B cell (primary cell): ENCODE results near the gene THAP4. TPM values are rescaled to one million over a fixed set of nuclear protein-coding genes. Genes with fewer than 3 reads are reported as not detected.

Experiments
- ATAC-seq: fragments of 200-7000 bp; cut with Tn5 transposase; one replicate; pipeline ENCODE4 v1.10.0; 2021; ENCODE audit warnings: low read depth, mild to moderate bottlenecking, moderate number of reproducible peaks, moderate library complexity
- CTCF ChIA-PET: fragments of 350-600 bp; sonication (Branson Sonifier 250); formaldehyde crosslinking; loops from one replicate; lab custom pipeline; 2021; ENCODE audit warnings: antibody characterized with exemption, inconsistent platforms; lab: Charles Lee
- POLR2A ChIA-PET: fragments of 350-600 bp; sonication (Branson Sonifier 250); formaldehyde crosslinking; loops from one replicate; lab custom pipeline; 2021; ENCODE audit warnings: antibody characterized with exemption; lab: Charles Lee
- DNase-seq: peaks from one replicate; pipeline ENCODE4 v3.0.0; 2013
- H2AFZ ChIP-seq: 2 replicates; pipeline ENCODE4 v1.6.1; 2012; ENCODE audit warnings: mild to moderate bottlenecking, low read depth, low read length; ENCODE audit not compliant: insufficient read depth, poor library complexity, severe bottlenecking
- H3K27ac ChIP-seq, 2 donors: 1 replicate in 1 of 2; 2 replicates in 1 of 2; pipeline ENCODE4 v1.5.1; 2012 to 2013; ENCODE audit warnings: low read length in 2 of 2, mild to moderate bottlenecking in 2 of 2, moderate library complexity in 1 of 2
- H3K27me3 ChIP-seq, 4 experiments: fragments of 200-600 bp in 1 of 4; sonication (generic) in 1 of 4; replicated peaks in 1 of 4; 1 replicate in 2 of 4; 2 replicates in 2 of 4; pipeline versions ENCODE4 v1.6.1 to v1.7.0; 2013 to 2016; ENCODE audit warnings: low read length in 3 of 4, mild to moderate bottlenecking in 2 of 4, mixed read lengths in 1 of 4, moderate library complexity in 1 of 4; ENCODE audit not compliant: insufficient read depth in 4 of 4, control insufficient read depth in 3 of 4; ENCODE audit errors: control extremely low read depth in 1 of 4
- H3K36me3 ChIP-seq, 2 experiments: replicated peaks in 1 of 2; 1 replicate in 1 of 2; 2 replicates in 1 of 2; pipeline versions ENCODE4 v1.6.1 to v1.7.1; 2013; ENCODE audit warnings: low read length in 1 of 2; ENCODE audit not compliant: insufficient read depth in 2 of 2, control insufficient read depth in 1 of 2; ENCODE audit errors: control extremely low read depth in 1 of 2, extremely low read depth in 1 of 2
- H3K4me1 ChIP-seq, 2 donors: fragments of 200-600 bp in 1 of 2; sonication (generic) in 1 of 2; 1 replicate in 1 of 2; 2 replicates in 1 of 2; pipeline versions ENCODE4 v1.5.1 to v1.6.1; 2013 to 2017; ENCODE audit warnings: low read length in 2 of 2; ENCODE audit not compliant: control insufficient read depth in 2 of 2, insufficient read depth in 2 of 2
- H3K4me2 ChIP-seq: replicated peaks from 2 replicates; pipeline ENCODE3; 2012; ENCODE audit warnings: mild to moderate bottlenecking, low read depth, low read length; ENCODE audit not compliant: poor library complexity, severe bottlenecking
- H3K4me3 ChIP-seq, 5 experiments: fragments of 200-600 bp in 1 of 5; sonication (generic) in 1 of 5; 1 replicate in 3 of 5; 2 replicates in 2 of 5; pipeline versions ENCODE4 v1.5.1 to v1.7.0; 2011 to 2016; ENCODE audit warnings: low read length in 4 of 5, mild to moderate bottlenecking in 4 of 5, low read depth in 2 of 5, control low read depth in 1 of 5, moderate library complexity in 1 of 5; ENCODE audit not compliant: insufficient read depth in 1 of 5; ENCODE audit errors: control extremely low read depth in 1 of 5, extremely low read depth in 1 of 5
- H3K79me2 ChIP-seq: fragments of 200-600 bp; sonication (generic); one replicate; pipeline ENCODE4 v1.6.0; 2016; ENCODE audit warnings: low read length; ENCODE audit not compliant: control insufficient read depth, insufficient read depth
- H3K9ac ChIP-seq: fragments of 200-600 bp; sonication (generic); 2 replicates; pipeline ENCODE4 v1.6.1; 2017; ENCODE audit warnings: mild to moderate bottlenecking, low read length, moderate library complexity
- H3K9me3 ChIP-seq, 3 donors: one replicate each; pipeline versions ENCODE4 v1.6.1 to v1.7.1; 2013; ENCODE audit warnings: low read length in 2 of 3; ENCODE audit not compliant: control insufficient read depth in 2 of 3, insufficient read depth in 1 of 3; ENCODE audit errors: control extremely low read depth in 1 of 3
- H4K20me1 ChIP-seq: 2 replicates; pipeline ENCODE4 v1.6.0; 2012; ENCODE audit warnings: mild to moderate bottlenecking, low read length; ENCODE audit not compliant: insufficient read depth, control insufficient read depth, poor library complexity, severe bottlenecking
- H3K27ac Mint-ChIP-seq: one replicate; pipeline ENCODE4 v1.8.0; 2021; ENCODE audit warnings: mixed read lengths
- H3K27me3 Mint-ChIP-seq: one replicate; pipeline ENCODE4 v1.8.0; 2021; ENCODE audit warnings: mixed read lengths
- H3K4me1 Mint-ChIP-seq: one replicate; pipeline ENCODE4 v1.8.0; 2021; ENCODE audit warnings: mixed read lengths
- H3K4me3 Mint-ChIP-seq: one replicate; pipeline ENCODE4 v1.8.0; 2021; ENCODE audit warnings: mixed read lengths
- H3K9me3 Mint-ChIP-seq: one replicate; pipeline ENCODE4 v1.8.0; 2022; ENCODE audit warnings: mixed read lengths; ENCODE audit not compliant: insufficient read depth
- CTCF ChIP-seq: fragments of 200-600 bp; IDR thresholded peaks from one replicate; pipeline ENCODE4 v1.8.0; 2022; ENCODE audit warnings: antibody characterized with exemption, mild to moderate bottlenecking
- EZH2 ChIP-seq: IDR thresholded peaks from 2 replicates; pipeline ENCODE4 v1.6.1; 2012; ENCODE audit warnings: borderline replicate concordance, low read depth, mild to moderate bottlenecking, moderate library complexity, low read length; ENCODE audit not compliant: insufficient read depth, poor library complexity, severe bottlenecking
- WGBS: methylation state at CpG from one replicate; pipeline ENCODE4 v1.1.5; 2013; ENCODE audit warnings: missing lambda C conversion rate; ENCODE audit not compliant: insufficient coverage; 5-methylcytosine and 5-hydroxymethylcytosine counted together
- intact Hi-C: fragments of 100-400 bp; cut with micrococcal nuclease; formaldehyde crosslinking; loops from one replicate; pipeline ENCODE4 v1.10.0; 2022
- polyA plus RNA-seq: library from polyadenylated mRNA; depleted of rRNA; stranded (reverse); fragments of >200 nt; gene quantifications from 2 replicates; pipeline ENCODE4 v1.2.3, GENCODE V29; 2012
- total RNA-seq, 2 donors: library from RNA; stranded (reverse); fragments of 120-200 nt in 1 of 2; gene quantifications; 1 replicate in 1 of 2; 2 replicates in 1 of 2; pipeline versions ENCODE4 v1.2.3 to v1.2.4, GENCODE V29; 2013 to 2022

THAP4 gene
- total and polyA plus RNA-seq, 2 donors (not counting 1 experiment from before 2014, with no cell fraction given), result 26.5 to 41.0 TPM

GRCh38 chr2:241538838-241539615, 97.9 kb downstream of the THAP4 start:
- CTCF ChIA-PET, result no interaction called here

More at GRCh38 chr2:241538838-241539615, 97.9 kb downstream of the THAP4 start:
- no peak overlapping the region for H3K4me2 ChIP-seq
- peaks cover 0 to 39% (median 15%) of the 10 kb centered on the region in 4 experiments for H3K27me3 ChIP-seq
- no peak overlapping the region for H3K4me3 ChIP-seq
- H3K27ac Mint-ChIP-seq, result no peak overlapping the region
- peaks cover 3% of the 10 kb centered on the region for H3K4me1 Mint-ChIP-seq
- POLR2A ChIA-PET, result no interaction called here
- no peaks in the 10 kb centered on the region for H3K36me3 ChIP-seq
- ATAC-seq (no peak), DNase-seq (no peak)
- H3K9ac ChIP-seq, result no peak overlapping the region
- H3K27ac ChIP-seq, result no peak overlapping the region
- H2AFZ ChIP-seq, result no peak overlapping the region
- H3K9me3 ChIP-seq, result peaks cover 0 to 12% (median 0%) of the 10 kb centered on the region in 3 donors
- no peaks in the 10 kb centered on the region for H3K9me3 Mint-ChIP-seq
- H3K4me1 ChIP-seq, result peaks cover 12 to 13% of the 10 kb centered on the region in 2 donors
- H3K27me3 Mint-ChIP-seq, result peaks cover 23% of the 10 kb centered on the region
- H3K4me3 Mint-ChIP-seq, result no peak overlapping the region
- WGBS, result 95% methylated on average over 13 of the region's 15 CpGs
- TF ChIP-seq CTCF (no peak), EZH2 (no peak)
- no peaks in the 10 kb centered on the region for H3K79me2 ChIP-seq
- no peaks in the 10 kb centered on the region for H4K20me1 ChIP-seq
- intact Hi-C loops, result no loop called here
